Measurements from ENCODE around the gene ERICH6. TPM values are rescaled to one million over a fixed set of nuclear protein-coding genes. Genes with fewer than 3 reads are reported as not detected.

ERICH6 gene
- total and polyA plus RNA-seq, 3 donors from 2014 or later: 9.7 to 52.5 (median 24.0) TPM

GRCh38 chr3:150699068-150699639 is 4.6 kb downstream of the ERICH6 start:
- Histone ChIP-seq H3K27ac (no peak overlapping the region), H3K36me3 (ENCODE audit: low read depth, missing control alignments) (no peaks in the 10 kb centered on the region), H3K4me3 (no peak overlapping the region), H3K9me3 (no peaks in the 10 kb centered on the region), H3K27me3 (no peaks in the 10 kb centered on the region), H3K4me1 (no peaks in the 10 kb centered on the region)
- TF ChIP-seq POLR2A (IDR thresholded peaks at IDR 0.05) (no peak), CTCF (IDR thresholded peaks at IDR 0.05) (no peak)
- intact Hi-C loops (cut with DNase I; ENCODE audit: low total_unique reads): no loop called here
- no peak for DNase-seq
- 73 to 86% methylated on average over 2 of the region's 2 CpGs for WGBS, 2 donors

- intact Hi-C loops (cut with DNase I; ENCODE audit: low total_unique reads): no loop called here
- no peak overlapping the region for H3K27ac ChIP-seq
- no peak for DNase-seq
These were observed 6.1 kb downstream of the ERICH6 start for GRCh38 chr3:150697646-150698045.

GRCh38 chr3:150691414-150692040 is 12.2 kb downstream of the ERICH6 start:
- TF ChIP-seq POLR2A (IDR thresholded peaks at IDR 0.05): no peak
- no peak for TF ChIP-seq CTCF (IDR thresholded peaks at IDR 0.05)
- Histone ChIP-seq H3K4me1 (no peaks in the 10 kb centered on the region), H3K4me3 (no peak overlapping the region), H3K36me3 (ENCODE audit: low read depth, missing control alignments) (no peaks in the 10 kb centered on the region), H3K27ac (no peak overlapping the region), H3K27me3 (no peaks in the 10 kb centered on the region), H3K9me3 (no peaks in the 10 kb centered on the region)
- intact Hi-C loops (cut with DNase I; ENCODE audit: low total_unique reads): no loop called here
- 86 to 94% methylated on average over 2 of the region's 2 CpGs for WGBS, 2 donors
- DNase-seq: no peak

More at GRCh38 chr3:150697646-150698045, 6.1 kb downstream of the ERICH6 start:
- Histone ChIP-seq H3K9me3 (no peaks in the 10 kb centered on the region), H3K36me3 (ENCODE audit: low read depth, missing control alignments) (no peaks in the 10 kb centered on the region), H3K4me1 (no peaks in the 10 kb centered on the region), H3K27me3 (no peaks in the 10 kb centered on the region), H3K4me3 (no peak overlapping the region)
- TF ChIP-seq CTCF (IDR thresholded peaks at IDR 0.05) (no peak), POLR2A (IDR thresholded peaks at IDR 0.05) (no peak)

GRCh38 chr3:150687613-150688012 is 16.1 kb downstream of the ERICH6 start:
- H3K27me3 ChIP-seq: no peaks in the 10 kb centered on the region
- H3K36me3 ChIP-seq (ENCODE audit: low read depth, missing control alignments): no peaks in the 10 kb centered on the region
- H3K27ac ChIP-seq: no peak overlapping the region
- DNase-seq: no peak
- H3K4me1 ChIP-seq: no peaks in the 10 kb centered on the region
- intact Hi-C loops (cut with DNase I; ENCODE audit: low total_unique reads): no loop called here
- H3K4me3 ChIP-seq: no peak overlapping the region
- TF ChIP-seq CTCF (IDR thresholded peaks at IDR 0.05) (no peak), POLR2A (IDR thresholded peaks at IDR 0.05) (no peak)
- H3K9me3 ChIP-seq: no peaks in the 10 kb centered on the region

- no peaks in the 10 kb centered on the region for H3K4me1 ChIP-seq
- no peaks in the 10 kb centered on the region for H3K36me3 ChIP-seq (ENCODE audit: low read depth, missing control alignments)
- no peak overlapping the region for H3K27ac ChIP-seq
- no peaks in the 10 kb centered on the region for H3K27me3 ChIP-seq
- no peak for TF ChIP-seq CTCF (IDR thresholded peaks at IDR 0.05)
- no peak for TF ChIP-seq POLR2A (IDR thresholded peaks at IDR 0.05)
- H3K9me3 ChIP-seq: no peaks in the 10 kb centered on the region
- DNase-seq: no peak
- intact Hi-C loops (cut with DNase I; ENCODE audit: low total_unique reads): no loop called here
- H3K4me3 ChIP-seq: no peak overlapping the region
These were observed 20.9 kb downstream of the ERICH6 start for GRCh38 chr3:150682824-150683223.

All from testis (tissue), 3 donors.